ENCODE results near the gene KRTAP12-3.

Gene KRTAP12-3

GRCh38 chr21:44611551-44611950, 46.2 kb upstream of the KRTAP12-3 start:
- Histone ChIP-seq H3F3A (ENCODE audit: insufficient read depth, low read length) (no peaks in the 10 kb centered on the region), H3K9me2 (ENCODE audit: low read depth, low read length) (no peaks in the 10 kb centered on the region), H3K27ac (ENCODE audit: low read depth, low read length, poor library complexity, severe bottlenecking) (no peak overlapping the region), H3K9ac (ENCODE audit: low read length) (no peak overlapping the region), H3K9me3 (ENCODE audit: low read length) (0 out of 2 replicates have a peak, but pooled peaks cover 2% of the 10 kb centered on the region), H3K4me2 (ENCODE audit: low read length) (no peak overlapping the region), H3K36me3 (ENCODE audit: insufficient read depth, low read length) (no peaks in the 10 kb centered on the region), H3K27me3 (ENCODE audit: insufficient read depth, low read length) (no peaks in the 10 kb centered on the region), H4K20me1 (ENCODE audit: insufficient read depth, low read length) (no peaks in the 10 kb centered on the region), H3K4me3 (ENCODE audit: low read depth, low read length, poor library complexity, severe bottlenecking) (no peak overlapping the region), H2AFZ (ENCODE audit: low read length) (no peak overlapping the region), H3K4me1 (ENCODE audit: insufficient read depth, low read length, severe bottlenecking) (no peaks in the 10 kb centered on the region), H3K79me2 (ENCODE audit: insufficient read depth, low read length) (no peaks in the 10 kb centered on the region)
- TF ChIP-seq CTCF (IDR thresholded peaks at IDR 0.05; ENCODE audit: low read length), result no peak

- H3F3A ChIP-seq (ENCODE audit: insufficient read depth, low read length), result no peaks in the 10 kb centered on the region
- no peak within 1 kb of the TSS for H3K4me3 ChIP-seq (ENCODE audit: low read depth, low read length, poor library complexity, severe bottlenecking)
- H3K4me1 ChIP-seq (ENCODE audit: insufficient read depth, low read length, severe bottlenecking), result no peaks in the 10 kb centered on the region
- H3K9me3 ChIP-seq (ENCODE audit: low read length), result 0 out of 2 replicates have a peak, but pooled peaks cover 2% of the 10 kb centered on the region
- H4K20me1 ChIP-seq (ENCODE audit: insufficient read depth, low read length), result no peaks in the 10 kb centered on the region
- no peak within 1 kb of the TSS for H3K9ac ChIP-seq (ENCODE audit: low read length)
- TF ChIP-seq EZH2 (IDR thresholded peaks at IDR 0.05; ENCODE audit: borderline replicate concordance, low read length) (no peak), CTCF (IDR thresholded peaks at IDR 0.05; ENCODE audit: low read length) (no peak)
- no peaks in the 10 kb centered on the region for H3K9me2 ChIP-seq (ENCODE audit: low read depth, low read length)
- H3K36me3 ChIP-seq (ENCODE audit: insufficient read depth, low read length), result no peaks in the 10 kb centered on the region
- H3K4me2 ChIP-seq (ENCODE audit: low read length), result no peak within 1 kb of the TSS
- no peak within 1 kb of the TSS for H3K27ac ChIP-seq (ENCODE audit: low read depth, low read length, poor library complexity, severe bottlenecking)
- H3K79me2 ChIP-seq (ENCODE audit: insufficient read depth, low read length), result no peaks in the 10 kb centered on the region
- H2AFZ ChIP-seq (ENCODE audit: low read length), result no peak within 1 kb of the TSS
- no peaks in the 10 kb centered on the region for H3K27me3 ChIP-seq (ENCODE audit: insufficient read depth, low read length)
Observed at GRCh38 chr21:44612029-44612486, 45.7 kb upstream of the KRTAP12-3 start, which contains the start of gene KRTAP10-8. KRTAP10-8 (plus strand) TSS chr21:44612079; CDS start chr21:44612101, 22 bp downstream.

- H3K27me3 ChIP-seq (ENCODE audit: insufficient read depth, low read length), result no peaks in the 10 kb centered on the region
- no peaks in the 10 kb centered on the region for H3K79me2 ChIP-seq (ENCODE audit: insufficient read depth, low read length)
- no peaks in the 10 kb centered on the region for H4K20me1 ChIP-seq (ENCODE audit: insufficient read depth, low read length)
- H3K36me3 ChIP-seq (ENCODE audit: insufficient read depth, low read length), result no peaks in the 10 kb centered on the region
- no peaks in the 10 kb centered on the region for H3K4me1 ChIP-seq (ENCODE audit: insufficient read depth, low read length, severe bottlenecking)
- H3K4me2 ChIP-seq (ENCODE audit: low read length), result no peak overlapping the region
- H3F3A ChIP-seq (ENCODE audit: insufficient read depth, low read length), result no peaks in the 10 kb centered on the region
- TF ChIP-seq EZH2 (IDR thresholded peaks at IDR 0.05; ENCODE audit: borderline replicate concordance, low read length) (no peak), CTCF (IDR thresholded peaks at IDR 0.05; ENCODE audit: low read length) (no peak)
- H3K9ac ChIP-seq (ENCODE audit: low read length), result no peak overlapping the region
- no peak overlapping the region for H3K27ac ChIP-seq (ENCODE audit: low read depth, low read length, poor library complexity, severe bottlenecking)
- H3K4me3 ChIP-seq (ENCODE audit: low read depth, low read length, poor library complexity, severe bottlenecking), result no peak overlapping the region
- H3K9me3 ChIP-seq (ENCODE audit: low read length), result 0 out of 2 replicates have a peak, but pooled peaks cover 2% of the 10 kb centered on the region
- H2AFZ ChIP-seq (ENCODE audit: low read length), result no peak overlapping the region
- H3K9me2 ChIP-seq (ENCODE audit: low read depth, low read length), result no peaks in the 10 kb centered on the region
Observed at GRCh38 chr21:44612669-44613229, 45.0 kb upstream of the KRTAP12-3 start.
